Neural cell (in vitro differentiated cells): ENCODE measurements around the gene RPL22.

ENCODE experiments used
- CTCF ChIP-seq: fragments of 450-650 bp; IDR thresholded peaks from 2 replicates; pipeline ENCODE4 v1.5.1; 2014; ENCODE audit warnings: antibody characterized with exemption, mild to moderate bottlenecking, moderate library complexity; ENCODE audit not compliant: poor library complexity, severe bottlenecking
- EP300 ChIP-seq: fragments of 450-650 bp; conservative IDR thresholded peaks from 2 replicates; pipeline ENCODE4 v1.6.1; 2014; ENCODE audit warnings: antibody characterized with exemption, mild to moderate bottlenecking, moderate library complexity; ENCODE audit not compliant: poor library complexity, severe bottlenecking
- EZH2 ChIP-seq: fragments of 200-600, 300-800 bp; shearing (Covaris generic), sonication (generic); IDR thresholded peaks from 2 replicates; pipeline ENCODE4 v1.6.1; 2014; ENCODE audit warnings: antibody characterized with exemption, low read length, borderline replicate concordance, mild to moderate bottlenecking; ENCODE audit not compliant: insufficient read depth, poor library complexity, severe bottlenecking
- MXI1 ChIP-seq: fragments of 450-650 bp; conservative IDR thresholded peaks from 2 replicates; pipeline ENCODE4 v1.6.1; 2014; ENCODE audit warnings: antibody characterized with exemption, mild to moderate bottlenecking; ENCODE audit not compliant: poor library complexity, severe bottlenecking
- POLR2AphosphoS5 ChIP-seq: IDR thresholded peaks from 2 replicates; pipeline ENCODE4 v1.6.1; 2012
- RAD21 ChIP-seq: fragments of 450-650 bp; conservative IDR thresholded peaks from 2 replicates; pipeline ENCODE4 v1.6.1; 2014; ENCODE audit warnings: antibody characterized with exemption, mild to moderate bottlenecking, moderate library complexity
- SMC3 ChIP-seq: fragments of 450-650 bp; conservative IDR thresholded peaks from 2 replicates; pipeline ENCODE4 v1.6.1; 2014; ENCODE audit warnings: antibody characterized with exemption, mild to moderate bottlenecking, moderate library complexity; ENCODE audit not compliant: poor library complexity
- TAF1 ChIP-seq: IDR thresholded peaks from 2 replicates; pipeline ENCODE4 v1.6.1; 2012; ENCODE audit warnings: low read depth
- TF ChIP-seq, protein P1 (sequence below): IDR thresholded peaks from 2 replicates; pipeline ENCODE4 v1.6.1; 2012; ENCODE audit warnings: borderline replicate concordance

- TF ChIP-seq CTCF (no peak), EZH2 (no peak), EP300 (no peak), RAD21 (no peak), POLR2AphosphoS5 (no peak), TAF1 (no peak), SMC3 (no peak), MXI1 (no peak)
- TF ChIP-seq, protein P1, sequence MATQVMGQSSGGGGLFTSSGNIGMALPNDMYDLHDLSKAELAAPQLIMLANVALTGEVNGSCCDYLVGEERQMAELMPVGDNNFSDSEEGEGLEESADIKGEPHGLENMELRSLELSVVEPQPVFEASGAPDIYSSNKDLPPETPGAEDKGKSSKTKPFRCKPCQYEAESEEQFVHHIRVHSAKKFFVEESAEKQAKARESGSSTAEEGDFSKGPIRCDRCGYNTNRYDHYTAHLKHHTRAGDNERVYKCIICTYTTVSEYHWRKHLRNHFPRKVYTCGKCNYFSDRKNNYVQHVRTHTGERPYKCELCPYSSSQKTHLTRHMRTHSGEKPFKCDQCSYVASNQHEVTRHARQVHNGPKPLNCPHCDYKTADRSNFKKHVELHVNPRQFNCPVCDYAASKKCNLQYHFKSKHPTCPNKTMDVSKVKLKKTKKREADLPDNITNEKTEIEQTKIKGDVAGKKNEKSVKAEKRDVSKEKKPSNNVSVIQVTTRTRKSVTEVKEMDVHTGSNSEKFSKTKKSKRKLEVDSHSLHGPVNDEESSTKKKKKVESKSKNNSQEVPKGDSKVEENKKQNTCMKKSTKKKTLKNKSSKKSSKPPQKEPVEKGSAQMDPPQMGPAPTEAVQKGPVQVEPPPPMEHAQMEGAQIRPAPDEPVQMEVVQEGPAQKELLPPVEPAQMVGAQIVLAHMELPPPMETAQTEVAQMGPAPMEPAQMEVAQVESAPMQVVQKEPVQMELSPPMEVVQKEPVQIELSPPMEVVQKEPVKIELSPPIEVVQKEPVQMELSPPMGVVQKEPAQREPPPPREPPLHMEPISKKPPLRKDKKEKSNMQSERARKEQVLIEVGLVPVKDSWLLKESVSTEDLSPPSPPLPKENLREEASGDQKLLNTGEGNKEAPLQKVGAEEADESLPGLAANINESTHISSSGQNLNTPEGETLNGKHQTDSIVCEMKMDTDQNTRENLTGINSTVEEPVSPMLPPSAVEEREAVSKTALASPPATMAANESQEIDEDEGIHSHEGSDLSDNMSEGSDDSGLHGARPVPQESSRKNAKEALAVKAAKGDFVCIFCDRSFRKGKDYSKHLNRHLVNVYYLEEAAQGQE = no peak
Observed at GRCh38 chr1:6184083-6184783, 15.2 kb downstream of the RPL22 start.
